K562 (cell line): ENCODE data around the gene VHLL. TPM values are rescaled to one million over a fixed set of nuclear protein-coding genes. Genes with fewer than 3 reads are reported as not detected.

ENCODE experiments used
- ASH1L ChIP-seq: fragments of 450-650 bp; IDR thresholded peaks from 2 replicates; pipeline ENCODE4 v1.6.1; 2018; ENCODE audit warnings: borderline replicate concordance, mild to moderate bottlenecking, low read depth; ENCODE audit not compliant: partially characterized antibody
- CCAR2 ChIP-seq: fragments of 200-400 bp; formaldehyde crosslinking; IDR thresholded peaks from 2 replicates; pipeline ENCODE4 v1.6.1; 2017; ENCODE audit warnings: mild to moderate bottlenecking, low read depth, low read length
- DMBX1 ChIP-seq: fragments of 250-450 bp; sonication (Bioruptor Pico); IDR thresholded peaks from 2 replicates; pipeline ENCODE4 v1.8.0; 2022; ENCODE audit warnings: inconsistent platforms, mild to moderate bottlenecking, moderate library complexity, borderline replicate concordance
- ERF ChIP-seq: fragments of 450-650 bp; formaldehyde crosslinking; IDR thresholded peaks from 2 replicates; pipeline ENCODE4 v1.4.0; 2020; ENCODE audit warnings: mild to moderate bottlenecking, mixed read lengths
- KAT2B ChIP-seq: IDR thresholded peaks from one replicate; pipeline ENCODE4 v1.6.1; 2012; ENCODE audit warnings: low read depth, mild to moderate bottlenecking, control low read depth, inconsistent platforms, low read length, moderate library complexity
- MCM2 ChIP-seq: fragments of 450-650 bp; IDR thresholded peaks from 2 replicates; pipeline ENCODE4 v1.6.1; 2017; ENCODE audit warnings: low read depth, mild to moderate bottlenecking
- MEF2D ChIP-seq: conservative IDR thresholded peaks from 2 replicates; pipeline ENCODE4 v1.6.1; 2016; ENCODE audit warnings: low read depth, missing genetic modification characterization, missing compliant biosample characterization
- NCOA1 ChIP-seq: fragments of 450-650 bp; IDR thresholded peaks from 2 replicates; pipeline ENCODE4 v1.6.1; 2016; ENCODE audit warnings: low read depth
- NUFIP1 ChIP-seq: fragments of 450-650 bp; IDR thresholded peaks from 2 replicates; pipeline ENCODE4 v1.6.1; 2018; ENCODE audit not compliant: partially characterized antibody
- PREB ChIP-seq: sonication (generic); formaldehyde crosslinking; IDR thresholded peaks from 2 replicates; pipeline ENCODE4 v1.8.1; 2023; ENCODE audit warnings: mild to moderate bottlenecking, missing genetic modification reagents
- SMARCE1 ChIP-seq: fragments of 450-650 bp; IDR thresholded peaks from 2 replicates; pipeline ENCODE4 v1.7.1; 2016; ENCODE audit warnings: mild to moderate bottlenecking
- TSC22D4 ChIP-seq: fragments of 450-650 bp; IDR thresholded peaks from 2 replicates; pipeline ENCODE4 v1.6.1; 2016; ENCODE audit warnings: missing genetic modification characterization, missing biosample characterization, control low read depth
- YY1 ChIP-seq, 3 experiments: IDR thresholded peaks; 2 replicates each; pipeline ENCODE4 v1.6.1; 2011; ENCODE audit warnings: low read length in 2 of 3, mild to moderate bottlenecking in 2 of 3, moderate library complexity in 2 of 3, borderline replicate concordance in 1 of 3, control low read depth in 1 of 3, low read depth in 1 of 3; ENCODE audit not compliant: insufficient read depth in 3 of 3, insufficient replicate concordance in 2 of 3, control insufficient read depth in 1 of 3, insufficient read length in 1 of 3; ENCODE audit errors: extremely low read depth in 1 of 3
- ZC3H4 ChIP-seq: sonication (generic); formaldehyde crosslinking; IDR thresholded peaks from 2 replicates; pipeline ENCODE4 v1.9.0; 2021; ENCODE audit warnings: missing genetic modification reagents, borderline replicate concordance
- ZNF232 ChIP-seq: sonication (generic); formaldehyde crosslinking; IDR thresholded peaks from 2 replicates; pipeline ENCODE4 v1.8.0; 2022; ENCODE audit warnings: mild to moderate bottlenecking, missing genetic modification reagents
- ZNF280A ChIP-seq: fragments of 450-650 bp; IDR thresholded peaks from 2 replicates; pipeline ENCODE4 v1.6.1; 2018; ENCODE audit warnings: mild to moderate bottlenecking, low read depth; ENCODE audit not compliant: partially characterized antibody
- ZNF41 ChIP-seq: fragments of 250-450 bp; sonication (Bioruptor Pico); conservative IDR thresholded peaks from 2 replicates; pipeline ENCODE4 v1.4.0; 2020; ENCODE audit warnings: mild to moderate bottlenecking
- ZNF561 ChIP-seq: fragments of 450-650 bp; formaldehyde crosslinking; conservative IDR thresholded peaks from 2 replicates; pipeline ENCODE4 v1.4.0; 2020; ENCODE audit warnings: mild to moderate bottlenecking, moderate library complexity
- ZNF699 ChIP-seq: fragments of 250-450 bp; sonication (Bioruptor Pico); IDR thresholded peaks from 2 replicates; pipeline ENCODE4 v1.8.0; 2021; ENCODE audit warnings: mild to moderate bottlenecking, moderate library complexity; ENCODE audit not compliant: insufficient replicate concordance
- ZSCAN32 ChIP-seq: fragments of 450-650 bp; formaldehyde crosslinking; IDR thresholded peaks from 2 replicates; pipeline ENCODE4 v1.4.0; 2020; ENCODE audit warnings: mild to moderate bottlenecking, moderate library complexity
- polyA plus RNA-seq, 8 experiments: library from polyadenylated mRNA; depleted of rRNA in 4 of 8; stranded (reverse) in 5 of 8; unstranded in 3 of 8; fragments of >200 nt; fragmentation: Nextera tagmentation in 2 of 8; fragmentation: Illumina TruSeq in 1 of 8; extraction: Ambion mirVana in 2 of 8; extraction: Trizol in 1 of 8; gene quantifications; 2 replicates each; pipeline versions ENCODE4 v1.2.1 to v1.2.3, GENCODE V29; 2011 to 2014; ENCODE audit warnings: inconsistent platforms in 1 of 8, missing spikeins in 1 of 8
- total RNA-seq, 7 experiments: library from RNA; depleted of rRNA in 6 of 7; stranded (reverse); fragments of >200 nt in 6 of 7; fragmentation: Illumina TruSeq in 2 of 7; extraction: Trizol in 2 of 7; gene quantifications; 2 replicates each; pipeline versions ENCODE4 v1.2.1 to v1.2.3, GENCODE V29; 2011 to 2021; ENCODE audit warnings: low replicate concordance in 1 of 7
- TF ChIP-seq, protein P1 (sequence below): fragments of 450-650 bp; IDR thresholded peaks from 2 replicates; pipeline ENCODE4 v1.6.1; 2017; ENCODE audit warnings: mild to moderate bottlenecking, moderate library complexity
- TF ChIP-seq, protein P2 (sequence below): IDR thresholded peaks from 2 replicates; pipeline ENCODE4 v1.6.1; 2011; ENCODE audit warnings: borderline replicate concordance, low read depth, mild to moderate bottlenecking, moderate library complexity, low read length; ENCODE audit not compliant: insufficient read depth, poor library complexity, severe bottlenecking

The VHLL gene
- total and polyA plus RNA-seq, 9 of the 15 experiments (the other 6 are each of a cell fraction or from before 2014, with no cell fraction given) = not detected

GRCh38 chr1:156282479-156283222, 16.5 kb downstream of the VHLL start, which contains the start of gene SMG5 (continued):
- TF ChIP-seq ZNF280A (no peak), ZSCAN32 (no peak), CCAR2 (no peak), MEF2D (no peak), KAT2B (no peak), ZNF41 (CRISPR knock-in tag) (0 out of 2 replicates have a peak, but pooled peaks have one; percentile 51), YY1 (IDR thresholded peaks at IDR 0.05; ENCODE audit: borderline replicate concordance in 1 of 3, control insufficient read depth in 1 of 3, extremely low read depth in 1 of 3, insufficient read depth in 3 of 3, insufficient read length in 1 of 3, insufficient replicate concordance in 2 of 3, low read depth in 1 of 3, low read length in 2 of 3) (peak; percentile 93 to 98 (median 98)), TSC22D4 (tag) (no peak), MCM2 (no peak), ERF (CRISPR knock-in tag) (no peak), NUFIP1 (no peak), ZNF561 (CRISPR knock-in tag) (no peak), ZNF699 (CRISPR knock-in tag) (no peak), NCOA1 (no peak), ZC3H4 (no peak), DMBX1 (no peak), SMARCE1 (no peak), ASH1L (peak; percentile 41), PREB (0 out of 2 replicates have a peak, but pooled peaks have one; percentile 26), ZNF232 (CRISPR knock-in tag) (no peak)
- TF ChIP-seq, protein P1, sequence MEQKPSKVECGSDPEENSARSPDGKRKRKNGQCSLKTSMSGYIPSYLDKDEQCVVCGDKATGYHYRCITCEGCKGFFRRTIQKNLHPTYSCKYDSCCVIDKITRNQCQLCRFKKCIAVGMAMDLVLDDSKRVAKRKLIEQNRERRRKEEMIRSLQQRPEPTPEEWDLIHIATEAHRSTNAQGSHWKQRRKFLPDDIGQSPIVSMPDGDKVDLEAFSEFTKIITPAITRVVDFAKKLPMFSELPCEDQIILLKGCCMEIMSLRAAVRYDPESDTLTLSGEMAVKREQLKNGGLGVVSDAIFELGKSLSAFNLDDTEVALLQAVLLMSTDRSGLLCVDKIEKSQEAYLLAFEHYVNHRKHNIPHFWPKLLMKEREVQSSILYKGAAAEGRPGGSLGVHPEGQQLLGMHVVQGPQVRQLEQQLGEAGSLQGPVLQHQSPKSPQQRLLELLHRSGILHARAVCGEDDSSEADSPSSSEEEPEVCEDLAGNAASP = no peak
- TF ChIP-seq, protein P2, sequence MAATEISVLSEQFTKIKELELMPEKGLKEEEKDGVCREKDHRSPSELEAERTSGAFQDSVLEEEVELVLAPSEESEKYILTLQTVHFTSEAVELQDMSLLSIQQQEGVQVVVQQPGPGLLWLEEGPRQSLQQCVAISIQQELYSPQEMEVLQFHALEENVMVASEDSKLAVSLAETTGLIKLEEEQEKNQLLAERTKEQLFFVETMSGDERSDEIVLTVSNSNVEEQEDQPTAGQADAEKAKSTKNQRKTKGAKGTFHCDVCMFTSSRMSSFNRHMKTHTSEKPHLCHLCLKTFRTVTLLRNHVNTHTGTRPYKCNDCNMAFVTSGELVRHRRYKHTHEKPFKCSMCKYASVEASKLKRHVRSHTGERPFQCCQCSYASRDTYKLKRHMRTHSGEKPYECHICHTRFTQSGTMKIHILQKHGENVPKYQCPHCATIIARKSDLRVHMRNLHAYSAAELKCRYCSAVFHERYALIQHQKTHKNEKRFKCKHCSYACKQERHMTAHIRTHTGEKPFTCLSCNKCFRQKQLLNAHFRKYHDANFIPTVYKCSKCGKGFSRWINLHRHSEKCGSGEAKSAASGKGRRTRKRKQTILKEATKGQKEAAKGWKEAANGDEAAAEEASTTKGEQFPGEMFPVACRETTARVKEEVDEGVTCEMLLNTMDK = no peak
